ENCODE data around the gene DENND1A. TPM values are rescaled to one million over a fixed set of nuclear protein-coding genes. Genes with fewer than 3 reads are reported as not detected.
"Not testable (repeated sequence)": the region's sequence is repeated elsewhere in the genome, so short reads cannot be mapped to it uniquely, and the experiment has no call there.

The DENND1A gene
- total RNA-seq, 1 donor from 2014 or later, result 15.4 TPM

GRCh38 chr9:123912167-123912897 is 17.6 kb downstream of the DENND1A start:
- DNase-seq (no peak), ATAC-seq (no peak)
- no peaks in the 10 kb centered on the region for H3K4me1 ChIP-seq
- no peak overlapping the region for H3K4me3 ChIP-seq
- intact Hi-C loops (cut with DNase I), result no loop called here
- no peaks in the 10 kb centered on the region for H3K9me3 ChIP-seq
- no peak overlapping the region for H3K27ac ChIP-seq
- no peak for TF ChIP-seq CTCF (IDR thresholded peaks at IDR 0.05)
- no peaks in the 10 kb centered on the region for H3K27me3 ChIP-seq
- H3K36me3 ChIP-seq, result no peaks in the 10 kb centered on the region

DNA sequence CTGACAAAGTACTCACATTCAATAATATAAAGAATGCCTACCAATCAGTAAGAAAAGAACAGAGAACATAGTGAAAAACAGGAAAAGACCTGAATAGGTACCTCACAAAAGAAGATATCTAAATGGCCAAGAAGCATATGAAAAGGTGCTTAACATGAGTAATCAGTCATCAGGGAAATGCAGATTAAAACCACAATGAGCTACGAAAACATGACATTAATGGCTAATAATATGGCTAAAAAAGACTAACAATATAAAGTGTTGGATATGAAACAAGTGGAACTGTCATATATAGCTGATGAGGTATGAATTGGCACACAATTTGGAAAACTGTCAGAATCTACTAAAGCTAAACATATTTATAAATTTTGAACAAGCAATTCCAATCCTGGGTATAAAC is 18.9 kb downstream of the DENND1A start:
- no peak overlapping the region for H3K4me3 ChIP-seq
- H3K9me3 ChIP-seq, result no peaks in the 10 kb centered on the region
- ATAC-seq (no peak), DNase-seq (no peak)
- intact Hi-C loops (cut with DNase I), result no loop called here
- no peaks in the 10 kb centered on the region for H3K36me3 ChIP-seq
- no peak for TF ChIP-seq CTCF (IDR thresholded peaks at IDR 0.05)
- no peaks in the 10 kb centered on the region for H3K4me1 ChIP-seq
- no peaks in the 10 kb centered on the region for H3K27me3 ChIP-seq
- no peak overlapping the region for H3K27ac ChIP-seq

- H3K27me3 ChIP-seq; intact Hi-C loops (cut with DNase I); H3K4me3 ChIP-seq; H3K4me1 ChIP-seq; H3K9me3 ChIP-seq; ATAC-seq; H3K27ac ChIP-seq; H3K36me3 ChIP-seq; DNase-seq: not testable (repeated sequence)
Measured at GRCh38 chr9:123909192-123909591, 20.7 kb downstream of the DENND1A start.

DNA sequence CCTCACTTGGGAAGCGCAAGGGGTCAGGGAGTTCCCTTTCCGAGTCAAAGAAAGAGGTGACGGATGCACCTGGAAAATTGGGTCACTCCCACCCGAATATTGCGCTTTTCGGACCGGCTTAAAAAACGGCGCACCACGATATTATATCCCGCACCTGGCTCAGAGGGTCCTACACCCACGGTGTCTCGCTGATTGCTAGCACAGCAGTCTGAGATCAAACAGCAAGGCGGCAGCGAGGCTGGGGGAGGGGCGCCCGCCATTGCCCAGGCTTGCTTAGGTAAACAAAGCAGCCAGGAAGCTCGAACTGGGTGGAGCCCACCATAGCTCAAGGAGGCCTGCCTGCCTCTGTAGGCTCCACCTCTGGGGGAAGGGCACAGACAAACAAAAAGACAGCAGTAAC is 26.4 kb downstream of the DENND1A start:
- H3K36me3 ChIP-seq; H3K9me3 ChIP-seq; H3K4me1 ChIP-seq; ATAC-seq; H3K27ac ChIP-seq; H3K27me3 ChIP-seq; H3K4me3 ChIP-seq; intact Hi-C loops (cut with DNase I); DNase-seq: not testable (repeated sequence)

DNA sequence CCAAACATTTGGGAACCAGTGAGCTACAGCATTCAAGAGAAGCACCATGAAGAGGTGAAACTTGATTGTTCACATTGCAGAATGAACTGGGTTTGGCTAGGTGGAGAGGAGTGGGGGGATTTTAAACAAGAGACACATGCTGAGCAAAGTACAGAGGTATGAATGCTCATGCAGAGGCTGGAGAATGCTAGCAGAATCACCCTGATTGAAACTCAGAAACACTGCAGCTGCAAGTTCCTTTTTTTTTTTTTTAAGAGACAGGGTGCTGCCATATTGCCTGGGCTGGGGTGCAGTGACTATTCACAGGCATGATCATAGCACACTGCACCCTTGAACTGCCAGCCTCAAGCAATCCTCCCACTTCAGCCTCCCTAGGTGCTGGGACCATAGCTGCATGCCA is 35.1 kb downstream of the DENND1A start:
- DNase-seq (no peak), ATAC-seq (no peak)
- no peak overlapping the region for H3K27ac ChIP-seq
- TF ChIP-seq CTCF (IDR thresholded peaks at IDR 0.05), result no peak
- no peaks in the 10 kb centered on the region for H3K9me3 ChIP-seq
- H3K36me3 ChIP-seq, result no peaks in the 10 kb centered on the region
- H3K4me3 ChIP-seq, result no peak overlapping the region
- no peaks in the 10 kb centered on the region for H3K4me1 ChIP-seq
- intact Hi-C loops (cut with DNase I), result no loop called here
- no peaks in the 10 kb centered on the region for H3K27me3 ChIP-seq

DNA sequence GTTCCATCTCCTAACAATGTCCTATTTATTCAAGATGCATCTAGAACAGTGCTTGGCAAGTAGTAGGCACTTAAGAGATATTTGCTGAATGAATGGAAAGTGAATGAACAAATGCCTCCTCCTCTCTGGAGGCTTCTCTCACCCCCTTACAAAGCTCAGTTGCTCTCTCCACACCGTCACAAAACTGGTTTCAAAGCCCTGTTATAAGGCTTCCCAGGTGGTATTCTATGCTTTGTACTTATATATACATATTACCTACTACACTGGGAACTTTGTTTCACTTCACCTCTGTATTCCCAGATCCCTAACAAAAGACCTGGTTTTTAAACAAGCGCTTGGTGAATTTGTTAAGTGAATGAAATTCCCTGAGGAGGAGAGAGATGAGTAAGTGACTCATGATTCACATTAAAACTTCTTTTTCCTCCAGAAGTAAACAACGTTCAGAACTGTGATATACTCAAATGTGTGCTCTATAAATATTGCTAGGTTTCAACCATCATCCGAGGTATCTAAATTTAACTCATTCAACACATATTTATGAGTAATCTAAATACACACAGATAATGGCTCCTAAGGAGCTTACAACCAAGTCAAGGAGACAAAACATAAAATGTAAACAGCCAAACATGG is 36.0 kb downstream of the DENND1A start:
- no peaks in the 10 kb centered on the region for H3K27me3 ChIP-seq
- intact Hi-C loops (cut with DNase I), result no loop called here
- no peak overlapping the region for H3K27ac ChIP-seq
- H3K4me1 ChIP-seq, result no peaks in the 10 kb centered on the region
- TF ChIP-seq CTCF (IDR thresholded peaks at IDR 0.05), result no peak
- no peak for ATAC-seq
- no peak for DNase-seq
- no peak overlapping the region for H3K4me3 ChIP-seq
- H3K9me3 ChIP-seq, result no peaks in the 10 kb centered on the region
- H3K36me3 ChIP-seq, result no peaks in the 10 kb centered on the region

All from upper lobe of right lung (tissue), 1 donor.